GM12878 (cell line): ENCODE measurements around the gene SLC22A12. TPM values are rescaled to one million over a fixed set of nuclear protein-coding genes. Genes with fewer than 3 reads are reported as not detected.

ENCODE experiments used
- ATAC-seq: fragments of 200-7000 bp; cut with Tn5 transposase; 3 replicates; pipeline ENCODE4 v1.9.1; 2020; ENCODE audit warnings: mild to moderate bottlenecking, moderate library complexity
- BruUV-seq: library from RNA; stranded (reverse); fragments of 400-500 nt; replicated peaks from 2 replicates; lab custom pipeline; 2021; lab: Mats Ljungman, UMichigan
- CTCF ChIA-PET: fragments of 300-600 bp; sonication (Branson Sonifier 250); formaldehyde crosslinking; extraction: SDS; loops from one replicate; lab custom pipeline; 2021; ENCODE audit warnings: inconsistent platforms; lab: Yijun Ruan, JAX
- POLR2A ChIA-PET: fragments of 350-600 bp; formaldehyde crosslinking; extraction: SDS; loops from one replicate; lab custom pipeline; 2021; ENCODE audit warnings: inconsistent platforms; lab: Charles Lee
- RAD21 ChIA-PET: fragments of 300-600 bp; sonication (Branson Sonifier 250); formaldehyde crosslinking; loops from one replicate; lab custom pipeline; 2023; ENCODE audit warnings: antibody characterized with exemption; ENCODE audit not compliant: unreplicated experiment; lab: Charles Lee
- SMC1A ChIA-PET: fragments of 300-600 bp; sonication (Branson Sonifier 250); formaldehyde crosslinking; loops from one replicate; lab custom pipeline; 2023; ENCODE audit not compliant: unreplicated experiment, uncharacterized antibody; lab: Charles Lee
- DNase-seq: peaks from one replicate; pipeline ENCODE4 v3.0.0-alpha.2; 2011; ENCODE audit warnings: low read depth, low spot score
- FAIRE-seq: peaks from 3 replicates; lab custom pipeline; 2011; peaks lifted over from hg19 to GRCh38; lab: Jason Lieb, UNC
- H2AFZ ChIP-seq: 2 replicates; pipeline ENCODE4 v1.6.0; 2011; ENCODE audit warnings: low read depth, low read length, control low read depth; ENCODE audit not compliant: control insufficient read depth
- H3K27ac ChIP-seq: 2 replicates; pipeline ENCODE4 v1.5.1; 2011; ENCODE audit warnings: control low read depth; ENCODE audit not compliant: control insufficient read depth, insufficient read depth
- H3K27me3 ChIP-seq, 2 experiments: replicated peaks in 1 of 2; 2 replicates each; pipeline versions ENCODE4 v1.6.0 to v1.6.1; 2011; ENCODE audit warnings: low read length in 1 of 2; ENCODE audit not compliant: control insufficient read depth in 2 of 2, insufficient read depth in 2 of 2
- H3K36me3 ChIP-seq, 2 experiments: 2 replicates each; pipeline ENCODE4 v1.5.1; 2011; ENCODE audit warnings: low read length in 1 of 2; ENCODE audit not compliant: control insufficient read depth in 2 of 2, insufficient read depth in 2 of 2
- H3K4me1 ChIP-seq: 2 replicates; pipeline ENCODE4 v1.6.1; 2011; ENCODE audit warnings: mild to moderate bottlenecking, low read length, moderate library complexity, mixed read lengths; ENCODE audit not compliant: control insufficient read depth, insufficient read depth
- H3K4me2 ChIP-seq: 2 replicates; pipeline ENCODE4 v1.6.0; 2011; ENCODE audit warnings: control low read depth; ENCODE audit not compliant: control insufficient read depth, insufficient read depth
- H3K4me3 ChIP-seq: fragments of 200-600 bp; sonication (generic); 2 replicates; pipeline ENCODE4 v1.5.1; 2016
- H3K79me2 ChIP-seq: 2 replicates; pipeline ENCODE4 v1.6.0; 2011; ENCODE audit warnings: low read length; ENCODE audit not compliant: control insufficient read depth, insufficient read depth
- H3K9ac ChIP-seq: 2 replicates; pipeline ENCODE4 v1.8.0; 2011; ENCODE audit warnings: low read length, control low read depth, mixed read lengths; ENCODE audit not compliant: control insufficient read depth, insufficient read depth
- H3K9me3 ChIP-seq: replicated peaks from 3 replicates; pipeline ENCODE4 v1.5.1; 2011; ENCODE audit warnings: mild to moderate bottlenecking, low read length; ENCODE audit not compliant: control insufficient read depth, insufficient read depth
- H4K20me1 ChIP-seq: 2 replicates; pipeline ENCODE4 v1.6.0; 2011; ENCODE audit not compliant: control insufficient read depth, insufficient read depth
- CBFB ChIP-seq: IDR thresholded peaks from 2 replicates; pipeline ENCODE4 v1.6.1; 2016; ENCODE audit warnings: antibody characterized with exemption, low read depth
- IKZF2 ChIP-seq, 2 experiments: fragments of 450-650 bp; IDR thresholded peaks; 2 replicates each; pipeline ENCODE4 v1.6.1; 2017; ENCODE audit warnings: mild to moderate bottlenecking in 2 of 2, moderate library complexity in 2 of 2
- SREBF1 ChIP-seq: IDR thresholded peaks from 2 replicates; pipeline ENCODE4 v1.6.1; 2012; ENCODE audit warnings: mild to moderate bottlenecking, low read length
- WGBS: methylation state at CpG from one replicate; pipeline ENCODE4 v1.1.6; 2016; ENCODE audit warnings: low lambda C conversion rate; ENCODE audit not compliant: insufficient replicate concordance, insufficient coverage; ENCODE audit errors: missing lambda C conversion rate; 5-methylcytosine and 5-hydroxymethylcytosine counted together
- in situ Hi-C: fragments of 300-500 bp; cut with MboI; formaldehyde crosslinking; loops from 9 replicates; pipeline ENCODE4 v1.14.3; 2018; ENCODE audit warnings: mixed read lengths
- intact Hi-C: fragments of 100-400 bp; cut with micrococcal nuclease; formaldehyde crosslinking; loops from one replicate; pipeline ENCODE4 v1.14.2; 2022; ENCODE audit not compliant: unreplicated experiment
- polyA plus RNA-seq, 11 experiments: library from polyadenylated mRNA; depleted of rRNA in 4 of 11; unstranded in 6 of 11; stranded (reverse) in 5 of 11; fragments of >200 nt; fragmentation: Nextera tagmentation in 4 of 11; fragmentation: Illumina TruSeq in 1 of 11; extraction: Ambion mirVana in 4 of 11; extraction: Trizol in 1 of 11; gene quantifications; 1 replicate in 1 of 11; 2 replicates in 10 of 11; pipeline versions ENCODE4 v1.2.1 to v1.2.3, GENCODE V29; 2011 to 2016; ENCODE audit warnings: inconsistent platforms in 2 of 11, missing spikeins in 2 of 11, low read depth in 1 of 11
- total RNA-seq, 4 experiments: library from RNA; depleted of rRNA in 3 of 4; stranded (reverse); fragments of >200 nt in 3 of 4; fragmentation: Illumina TruSeq in 1 of 4; extraction: Trizol in 1 of 4; gene quantifications; 2 replicates each; pipeline versions ENCODE4 v1.2.1 to v1.2.3, GENCODE V29; 2013 to 2021
- TF ChIP-seq, protein P1 (sequence below): fragments of 450-650 bp; IDR thresholded peaks from 2 replicates; pipeline ENCODE4 v1.6.1; 2017; ENCODE audit warnings: antibody characterized with exemption, mild to moderate bottlenecking, moderate library complexity

SLC22A12 gene
- total and polyA plus RNA-seq, 10 of the 15 experiments (the other 5 are each of a cell fraction or from before 2014, with no cell fraction given) = not detected

DNA sequence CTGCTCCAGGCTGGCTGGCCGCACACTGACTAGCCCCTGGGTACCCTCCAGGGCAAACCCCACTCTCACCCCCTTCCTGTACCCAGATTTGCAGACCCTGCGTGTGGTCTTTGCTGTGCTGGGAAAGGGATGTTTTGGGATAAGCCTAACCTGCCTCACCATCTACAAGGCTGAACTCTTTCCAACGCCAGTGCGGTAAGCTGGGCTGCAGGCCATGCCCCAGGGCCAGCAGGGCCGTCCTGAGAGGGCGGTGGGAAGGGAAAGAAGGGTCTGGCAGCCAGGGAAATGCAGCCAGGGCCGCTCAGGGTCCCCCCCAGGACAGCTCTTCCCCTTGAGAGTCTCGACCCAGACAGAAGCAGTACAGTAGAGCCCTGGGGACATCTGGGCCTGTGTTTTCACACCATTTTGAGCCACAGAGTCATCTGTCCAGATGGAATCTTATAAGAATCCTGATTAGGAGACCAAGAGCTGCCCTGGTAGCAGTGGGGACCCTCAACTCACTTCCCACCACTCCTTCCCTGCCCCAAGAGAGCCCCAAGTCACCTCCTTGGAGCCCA lies 22.4 kb upstream of the SLC22A12 start:
- Histone ChIP-seq H3K4me1 (no peaks in the 10 kb centered on the region), H3K4me3 (no peak overlapping the region), H3K4me2 (no peak overlapping the region), H4K20me1 (no peaks in the 10 kb centered on the region), H3K27ac (no peak overlapping the region), H3K9ac (no peak overlapping the region), H3K79me2 (no peaks in the 10 kb centered on the region), H3K27me3 (peaks cover 0 to 2% of the 10 kb centered on the region in 2 experiments; a peak in 2 of 4 replicates), H3K36me3 (no peaks in the 10 kb centered on the region), H3K9me3 (no peaks in the 10 kb centered on the region), H2AFZ (no peak overlapping the region)
- SMC1A ChIA-PET = no interaction called here
- 14% methylated on average over 8 of the region's 8 CpGs for WGBS
- RAD21 ChIA-PET = no interaction called here
- CTCF ChIA-PET = no interaction called here
- FAIRE-seq = no peak
- no peak for ATAC-seq
- DNase-seq = no peak
- intact Hi-C loops = no loop called here
- no TSS peak for BruUV-seq
- POLR2A ChIA-PET = no interaction called here
- TF ChIP-seq IKZF2 (IDR thresholded peaks at IDR 0.05) (no peak), SREBF1 (no peak), CBFB (no peak)
- TF ChIP-seq, protein P1, sequence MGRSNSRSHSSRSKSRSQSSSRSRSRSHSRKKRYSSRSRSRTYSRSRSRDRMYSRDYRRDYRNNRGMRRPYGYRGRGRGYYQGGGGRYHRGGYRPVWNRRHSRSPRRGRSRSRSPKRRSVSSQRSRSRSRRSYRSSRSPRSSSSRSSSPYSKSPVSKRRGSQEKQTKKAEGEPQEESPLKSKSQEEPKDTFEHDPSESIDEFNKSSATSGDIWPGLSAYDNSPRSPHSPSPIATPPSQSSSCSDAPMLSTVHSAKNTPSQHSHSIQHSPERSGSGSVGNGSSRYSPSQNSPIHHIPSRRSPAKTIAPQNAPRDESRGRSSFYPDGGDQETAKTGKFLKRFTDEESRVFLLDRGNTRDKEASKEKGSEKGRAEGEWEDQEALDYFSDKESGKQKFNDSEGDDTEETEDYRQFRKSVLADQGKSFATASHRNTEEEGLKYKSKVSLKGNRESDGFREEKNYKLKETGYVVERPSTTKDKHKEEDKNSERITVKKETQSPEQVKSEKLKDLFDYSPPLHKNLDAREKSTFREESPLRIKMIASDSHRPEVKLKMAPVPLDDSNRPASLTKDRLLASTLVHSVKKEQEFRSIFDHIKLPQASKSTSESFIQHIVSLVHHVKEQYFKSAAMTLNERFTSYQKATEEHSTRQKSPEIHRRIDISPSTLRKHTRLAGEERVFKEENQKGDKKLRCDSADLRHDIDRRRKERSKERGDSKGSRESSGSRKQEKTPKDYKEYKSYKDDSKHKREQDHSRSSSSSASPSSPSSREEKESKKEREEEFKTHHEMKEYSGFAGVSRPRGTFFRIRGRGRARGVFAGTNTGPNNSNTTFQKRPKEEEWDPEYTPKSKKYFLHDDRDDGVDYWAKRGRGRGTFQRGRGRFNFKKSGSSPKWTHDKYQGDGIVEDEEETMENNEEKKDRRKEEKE = no peak
- in situ Hi-C loops = loop anchor here (5.0 kb wide), 1 partner anchor 49 kb away; no protein-coding TSS in a partner anchor
